ENCODE measurements around the gene KDM2B. TPM values are rescaled to one million over a fixed set of nuclear protein-coding genes. Genes with fewer than 3 reads are reported as not detected.
A peak's percentile ranks its signal among the peaks of the same experiment; 100 is the strongest.

KDM2B gene
- total and polyA plus RNA-seq, 10 of the 15 experiments (the other 5 are each of a cell fraction or from before 2014, with no cell fraction given), result 13.6 to 124 (median 40.4) TPM

DNA sequence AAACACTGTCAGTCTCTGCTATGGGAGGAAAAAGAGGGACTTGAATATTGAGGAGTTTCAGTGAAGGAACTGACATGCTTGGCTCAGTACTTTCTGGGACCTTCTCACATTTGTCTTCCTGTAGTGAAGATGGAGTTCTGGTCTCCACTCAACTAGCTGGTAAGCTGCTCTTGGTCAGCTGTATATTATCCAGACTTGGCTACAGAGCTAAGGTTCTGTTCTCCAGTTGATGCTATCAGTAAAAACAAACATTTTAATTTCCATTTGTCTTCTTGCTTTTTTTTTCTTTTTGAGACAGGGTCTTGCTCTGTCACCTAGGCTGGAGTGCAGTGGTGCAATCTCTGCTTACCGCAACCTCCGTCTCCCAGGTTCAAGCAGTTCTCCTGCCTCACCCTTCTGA lies 175.6 kb downstream of the KDM2B start (continued):
- TF ChIP-seq CBX3 (IDR thresholded peaks at IDR 0.05; ENCODE audit: borderline replicate concordance, low read depth) (no peak), POLR2A (IDR thresholded peaks at IDR 0.05; ENCODE audit: low read depth, low read length) (no peak), PAX5 (IDR thresholded peaks at IDR 0.05; ENCODE audit: borderline replicate concordance, low read depth, low read length) (no peak), JUND (IDR thresholded peaks at IDR 0.05; ENCODE audit: low read depth, low read length) (no peak)

- H3K27me3 ChIP-seq (replicated peaks in 1 of 2; ENCODE audit: control insufficient read depth in 2 of 2, insufficient read depth in 2 of 2, low read length in 1 of 2), result no peaks in the 10 kb centered on the region
- 100% methylated on average over 1 of the region's 1 CpG for WGBS (ENCODE audit: insufficient coverage, insufficient replicate concordance, low lambda C conversion rate, missing lambda C conversion rate)
- ATAC-seq, result no peak
- H3K4me1 ChIP-seq (ENCODE audit: control insufficient read depth, insufficient read depth, low read length), result no peaks in the 10 kb centered on the region
- H3K9me3 ChIP-seq (replicated peaks; ENCODE audit: control insufficient read depth, insufficient read depth, low read length), result no peaks in the 10 kb centered on the region
- no TSS peak for BruUV-seq (replicated peaks)
- H3K9ac ChIP-seq (ENCODE audit: control insufficient read depth, insufficient read depth, low read length), result no peak overlapping the region
- in situ Hi-C loops (cut with MboI) (no loop called here), intact Hi-C loops (cut with micrococcal nuclease; ENCODE audit: unreplicated experiment) (loop anchor here (5.0 kb wide), 1 partner anchor 72 kb away; no protein-coding TSS in a partner anchor)
- ChIA-PET POLR2A (interaction anchor here (0.6 to 1.2 kb wide), 3 partner anchors 11 to 203 kb away, joined by 4 to 6 read pairs (median 4); no protein-coding TSS in a partner anchor), SMC1A (ENCODE audit: uncharacterized antibody, unreplicated experiment) (interaction anchor here (0.7 to 2.2 kb wide), 6 partner anchors 9 to 1019 kb away, joined by 3 to 5 read pairs (median 4); partner anchors contain the start of gene ANAPC5), CTCF (interaction anchor here (0.6 to 1.7 kb wide), 3 partner anchors 12 to 38 kb away, joined by 3 to 7 read pairs (median 3); no protein-coding TSS in a partner anchor), RAD21 (ENCODE audit: unreplicated experiment) (interaction anchor here (0.6 kb wide), 1 partner anchor 232 kb away, joined by 3 read pairs; no protein-coding TSS in a partner anchor)
- H3K4me3 ChIP-seq, result no peak overlapping the region
- H3K4me2 ChIP-seq (ENCODE audit: control insufficient read depth, insufficient read depth), result no peak overlapping the region; the same call in 1 of the 2 replicates
- H3K36me3 ChIP-seq (ENCODE audit: control insufficient read depth in 2 of 2, insufficient read depth in 2 of 2, low read length in 1 of 2), result peaks cover 1 to 17% of the 10 kb centered on the region in 2 experiments
- no peak overlapping the region for H2AFZ ChIP-seq (ENCODE audit: control insufficient read depth, low read depth, low read length)
- H3K79me2 ChIP-seq (ENCODE audit: control insufficient read depth, insufficient read depth, low read length), result peaks cover 74% of the 10 kb centered on the region
- no peaks in the 10 kb centered on the region; the same call in 1 of the 2 replicates for H4K20me1 ChIP-seq (ENCODE audit: control insufficient read depth, insufficient read depth)
- no peak for FAIRE-seq
- H3K27ac ChIP-seq (ENCODE audit: control insufficient read depth, insufficient read depth), result no peak overlapping the region
- no peak for DNase-seq (ENCODE audit: low read depth, low spot score)
- TF ChIP-seq RUNX3 (IDR thresholded peaks at IDR 0.05; ENCODE audit: low read length) (no peak), EED (IDR thresholded peaks at IDR 0.05; ENCODE audit: low read depth) (no peak), SIN3A (IDR thresholded peaks at IDR 0.05; ENCODE audit: low read depth, low read length) (no peak), ZNF207 (IDR thresholded peaks at IDR 0.05; ENCODE audit: borderline replicate concordance) (no peak), IRF3 (IDR thresholded peaks at IDR 0.05) (no peak), BCL11A (IDR thresholded peaks at IDR 0.05; ENCODE audit: low read depth, low read length) (no peak), ESRRA (IDR thresholded peaks at IDR 0.05; ENCODE audit: low read length) (no peak), SKIL (IDR thresholded peaks at IDR 0.05; ENCODE audit: low read depth, poor library complexity, severe bottlenecking) (peak; percentile 31), SUPT20H (IDR thresholded peaks at IDR 0.05; ENCODE audit: borderline replicate concordance, control insufficient read depth, low read depth, low read length) (no peak), SMAD1 (IDR thresholded peaks at IDR 0.05; ENCODE audit: low read depth, partially characterized antibody) (peak; percentile 89)
- TF ChIP-seq, protein P1, sequence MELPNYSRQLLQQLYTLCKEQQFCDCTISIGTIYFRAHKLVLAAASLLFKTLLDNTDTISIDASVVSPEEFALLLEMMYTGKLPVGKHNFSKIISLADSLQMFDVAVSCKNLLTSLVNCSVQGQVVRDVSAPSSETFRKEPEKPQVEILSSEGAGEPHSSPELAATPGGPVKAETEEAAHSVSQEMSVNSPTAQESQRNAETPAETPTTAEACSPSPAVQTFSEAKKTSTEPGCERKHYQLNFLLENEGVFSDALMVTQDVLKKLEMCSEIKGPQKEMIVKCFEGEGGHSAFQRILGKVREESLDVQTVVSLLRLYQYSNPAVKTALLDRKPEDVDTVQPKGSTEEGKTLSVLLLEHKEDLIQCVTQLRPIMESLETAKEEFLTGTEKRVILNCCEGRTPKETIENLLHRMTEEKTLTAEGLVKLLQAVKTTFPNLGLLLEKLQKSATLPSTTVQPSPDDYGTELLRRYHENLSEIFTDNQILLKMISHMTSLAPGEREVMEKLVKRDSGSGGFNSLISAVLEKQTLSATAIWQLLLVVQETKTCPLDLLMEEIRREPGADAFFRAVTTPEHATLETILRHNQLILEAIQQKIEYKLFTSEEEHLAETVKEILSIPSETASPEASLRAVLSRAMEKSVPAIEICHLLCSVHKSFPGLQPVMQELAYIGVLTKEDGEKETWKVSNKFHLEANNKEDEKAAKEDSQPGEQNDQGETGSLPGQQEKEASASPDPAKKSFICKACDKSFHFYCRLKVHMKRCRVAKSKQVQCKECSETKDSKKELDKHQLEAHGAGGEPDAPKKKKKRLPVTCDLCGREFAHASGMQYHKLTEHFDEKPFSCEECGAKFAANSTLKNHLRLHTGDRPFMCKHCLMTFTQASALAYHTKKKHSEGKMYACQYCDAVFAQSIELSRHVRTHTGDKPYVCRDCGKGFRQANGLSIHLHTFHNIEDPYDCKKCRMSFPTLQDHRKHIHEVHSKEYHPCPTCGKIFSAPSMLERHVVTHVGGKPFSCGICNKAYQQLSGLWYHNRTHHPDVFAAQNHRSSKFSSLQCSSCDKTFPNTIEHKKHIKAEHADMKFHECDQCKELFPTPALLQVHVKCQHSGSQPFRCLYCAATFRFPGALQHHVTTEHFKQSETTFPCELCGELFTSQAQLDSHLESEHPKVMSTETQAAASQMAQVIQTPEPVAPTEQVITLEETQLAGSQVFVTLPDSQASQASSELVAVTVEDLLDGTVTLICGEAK (IDR thresholded peaks at IDR 0.05; ENCODE audit: borderline replicate concordance), result no peak
Measured at GRCh38 chr12:121404734-121405133, 176.1 kb downstream of the KDM2B start.

All from GM12878 (cell line).